PFSK-1 (cell line): ENCODE data around the gene DUOX1.

Experiments used
- FOXP2 ChIP-seq: optimal IDR thresholded peaks from 2 replicates; pipeline ENCODE3; 2011; ENCODE audit warnings: borderline replicate concordance, control low read depth, inconsistent platforms; ENCODE audit not compliant: insufficient read depth; ENCODE audit errors: extremely low read length, extremely low read depth
- POLR2AphosphoS5 ChIP-seq: IDR thresholded peaks from 2 replicates; pipeline ENCODE4 v1.6.1; 2012; ENCODE audit warnings: low read depth, mild to moderate bottlenecking, control low read depth, low read length, moderate library complexity
- REST ChIP-seq, 2 experiments: IDR thresholded peaks; 2 replicates each; pipeline versions ENCODE4 v1.6.1 to v1.8.0; 2011 to 2012; ENCODE audit warnings: low read depth in 2 of 2, low read length in 2 of 2, control low read depth in 1 of 2, inconsistent platforms in 1 of 2, mild to moderate bottlenecking in 1 of 2, moderate library complexity in 1 of 2; ENCODE audit not compliant: insufficient read depth in 1 of 2
- SIN3A ChIP-seq: IDR thresholded peaks from 2 replicates; pipeline ENCODE4 v1.6.1; 2012; ENCODE audit warnings: mild to moderate bottlenecking, low read length, moderate library complexity, borderline replicate concordance; ENCODE audit not compliant: insufficient read depth
- TAF1 ChIP-seq: IDR thresholded peaks from 2 replicates; pipeline ENCODE4 v1.6.1; 2012; ENCODE audit warnings: low read length, control low read depth, borderline replicate concordance; ENCODE audit not compliant: insufficient read depth

Gene DUOX1

DNA sequence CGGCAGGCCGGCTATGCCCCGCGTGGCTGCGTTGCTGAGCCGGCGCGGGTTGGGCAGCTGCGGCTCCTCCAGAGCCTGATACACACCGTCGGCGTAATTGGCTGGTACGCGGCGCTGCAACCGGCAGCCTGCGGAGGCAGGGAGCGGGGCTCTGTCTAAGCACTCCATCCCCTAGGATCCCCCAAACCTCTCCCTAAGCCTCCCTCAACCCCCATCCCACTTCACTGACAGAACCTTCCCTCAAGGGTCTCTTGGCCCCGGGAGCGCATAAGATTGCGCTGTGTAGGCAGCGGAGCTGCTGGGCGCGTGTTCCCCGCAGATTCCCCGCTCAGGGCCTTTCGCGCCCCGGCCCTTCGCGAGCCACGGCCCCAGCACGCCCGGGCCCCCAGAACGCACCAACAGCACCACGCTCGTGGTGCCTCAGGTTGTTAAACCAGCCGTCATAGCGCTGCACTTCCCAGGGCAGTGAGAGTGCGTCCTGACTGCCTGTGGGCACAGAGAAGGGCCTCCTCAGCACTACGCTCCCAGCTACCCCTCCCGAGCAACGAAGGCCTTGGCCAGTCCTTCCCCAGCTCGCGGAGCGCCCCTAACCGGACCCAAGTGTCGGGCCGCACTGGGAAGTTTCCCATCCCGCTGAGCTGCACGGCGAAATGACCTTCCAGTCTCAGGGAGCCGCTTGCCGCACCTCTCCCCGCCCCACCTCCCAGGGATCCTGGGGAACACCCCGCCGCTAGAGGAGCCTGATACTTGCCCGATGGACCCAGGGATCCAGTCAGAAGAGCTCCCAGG lies 17.0 kb upstream of the DUOX1 start:
- TF ChIP-seq REST (IDR thresholded peaks at IDR 0.05; ENCODE audit: insufficient read depth in 1 of 2, low read depth in 2 of 2, low read length in 2 of 2): no peak
- no peak for TF ChIP-seq SIN3A
- no peak for TF ChIP-seq TAF1
- TF ChIP-seq FOXP2: no peak
- no peak for TF ChIP-seq POLR2AphosphoS5

DNA sequence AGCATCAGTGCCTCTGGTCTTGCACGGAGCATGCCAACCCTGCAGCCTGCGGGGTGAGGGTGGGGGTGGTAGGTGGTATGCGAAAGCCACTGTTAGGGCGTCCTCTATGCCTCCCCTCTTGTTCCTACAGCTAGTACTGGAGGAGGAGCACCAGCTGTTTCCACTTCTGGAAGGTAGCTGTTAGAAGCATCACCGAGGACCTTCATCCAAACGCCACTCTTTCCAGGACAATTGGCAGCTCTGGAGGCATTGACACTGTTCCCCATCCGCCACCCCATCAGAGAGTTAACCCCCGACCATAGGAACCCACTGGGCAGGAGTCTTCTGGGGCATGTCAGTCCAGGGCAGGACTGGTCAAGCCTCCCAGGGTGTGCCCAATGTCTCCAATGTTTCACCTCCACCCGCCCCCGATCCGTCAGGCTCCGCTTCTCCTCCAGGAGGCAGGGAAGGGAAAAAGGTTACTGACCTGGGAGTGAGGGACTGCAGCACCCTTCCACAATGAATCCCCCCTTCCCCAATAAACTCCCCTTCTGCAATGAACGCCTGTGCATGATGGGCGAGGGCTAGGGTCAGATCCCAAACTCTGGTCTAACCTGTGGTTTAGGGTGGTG lies 16.3 kb upstream of the DUOX1 start:
- TF ChIP-seq FOXP2 (no peak), SIN3A (no peak), POLR2AphosphoS5 (no peak), REST (IDR thresholded peaks at IDR 0.05; ENCODE audit: insufficient read depth in 1 of 2, low read depth in 2 of 2, low read length in 2 of 2) (no peak), TAF1 (no peak)

DNA sequence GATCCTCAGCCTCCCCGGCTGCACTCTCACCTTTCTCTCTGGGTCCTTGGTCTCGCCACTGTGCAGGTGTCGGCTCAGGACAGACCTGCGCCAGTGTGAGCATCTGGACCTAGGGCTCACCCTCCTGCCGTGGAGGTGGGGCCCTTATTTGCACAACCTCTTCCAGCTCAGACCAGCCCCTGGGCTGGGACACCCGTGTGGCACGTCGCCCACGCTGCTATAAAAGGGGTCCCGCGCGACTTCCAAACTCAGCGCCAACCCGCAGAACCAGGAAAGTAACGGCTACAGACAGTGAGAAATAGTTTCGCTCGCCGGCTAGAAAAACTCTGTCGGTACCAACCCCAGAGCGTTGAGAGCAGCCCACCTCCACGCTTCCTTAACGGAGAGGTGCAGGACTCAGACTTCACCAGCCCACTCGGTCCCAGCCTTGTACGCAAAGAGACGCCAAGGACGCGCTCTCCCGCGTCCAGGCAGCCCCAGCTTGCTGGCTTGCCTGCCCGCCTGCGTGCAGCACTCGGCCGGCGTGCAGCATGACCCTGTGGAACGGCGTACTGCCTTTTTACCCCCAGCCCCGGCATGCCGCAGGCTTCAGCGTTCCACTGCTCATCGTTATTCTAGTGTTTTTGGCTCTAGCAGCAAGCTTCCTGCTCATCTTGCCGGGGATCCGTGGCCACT lies 15.6 kb upstream of the DUOX1 start, which contains the start of the genes DUOX2 and DUOXA2:
DUOX2 (minus strand) TSS at position 97 of the 675 bp plus-strand sequence. CDS start 761 bp downstream, outside the sequence.
DUOXA2 (plus strand) TSS at position 251 of the 675 bp plus-strand sequence; CDS start at position 531, 280 bp downstream.
- TF ChIP-seq REST (IDR thresholded peaks at IDR 0.05; ENCODE audit: insufficient read depth in 1 of 2, low read depth in 2 of 2, low read length in 2 of 2) (no peak), TAF1 (no peak), SIN3A (no peak), POLR2AphosphoS5 (no peak), FOXP2 (no peak)

- no peak for TF ChIP-seq SIN3A
- TF ChIP-seq FOXP2: no peak
- no peak for TF ChIP-seq TAF1
- no peak for TF ChIP-seq POLR2AphosphoS5
- TF ChIP-seq REST (IDR thresholded peaks at IDR 0.05; ENCODE audit: insufficient read depth in 1 of 2, low read depth in 2 of 2, low read length in 2 of 2): no peak
Measured at GRCh38 chr15:45114751-45115085, 15.1 kb upstream of the DUOX1 start.
